Liver (tissue), 9 donors: ENCODE measurements around the gene BLOC1S3. TPM values are rescaled to one million over a fixed set of nuclear protein-coding genes. Genes with fewer than 3 reads are reported as not detected.

Experiments
- DNase-seq: peaks from one replicate; pipeline ENCODE4 v3.0.0-alpha.2; 2017; ENCODE audit warnings: low spot score
- H3K27ac ChIP-seq, 2 donors: one replicate each; pipeline ENCODE4 v1.7.0; 2013; ENCODE audit warnings: inconsistent platforms in 2 of 2, low read length in 2 of 2, control low read depth in 1 of 2, low read depth in 1 of 2, mild to moderate bottlenecking in 1 of 2
- H3K27me3 ChIP-seq, 4 donors: one replicate each; pipeline versions ENCODE4 v1.6.1 to v1.7.0; 2013; ENCODE audit warnings: low read length in 3 of 4, inconsistent platforms in 1 of 4, mild to moderate bottlenecking in 1 of 4, moderate library complexity in 1 of 4; ENCODE audit not compliant: control insufficient read depth in 4 of 4, insufficient read depth in 4 of 4
- H3K36me3 ChIP-seq, 4 donors: one replicate each; pipeline versions ENCODE4 v1.6.1 to v1.7.0; 2013; ENCODE audit warnings: low read length in 3 of 4, mild to moderate bottlenecking in 3 of 4, low read depth in 1 of 4, moderate library complexity in 1 of 4; ENCODE audit not compliant: control insufficient read depth in 4 of 4, insufficient read depth in 3 of 4
- H3K4me1 ChIP-seq, 4 donors: one replicate each; pipeline versions ENCODE4 v1.6.1 to v1.7.0; 2013; ENCODE audit warnings: low read length in 3 of 4, mild to moderate bottlenecking in 3 of 4, moderate library complexity in 1 of 4; ENCODE audit not compliant: control insufficient read depth in 4 of 4, insufficient read depth in 4 of 4
- H3K4me3 ChIP-seq, 3 donors: one replicate each; pipeline versions ENCODE4 v1.6.1 to v1.7.0; 2013; ENCODE audit warnings: low read length in 3 of 3, control low read depth in 1 of 3, low read depth in 1 of 3, mild to moderate bottlenecking in 1 of 3
- H3K9ac ChIP-seq, 2 donors: one replicate each; pipeline ENCODE4 v1.7.0; 2013; ENCODE audit warnings: low read length in 2 of 2, mild to moderate bottlenecking in 2 of 2, moderate library complexity in 2 of 2, control low read depth in 1 of 2, low read depth in 1 of 2
- H3K9me3 ChIP-seq, 4 donors: one replicate each; pipeline versions ENCODE4 v1.6.1 to v1.7.0; 2013; ENCODE audit warnings: low read length in 3 of 4; ENCODE audit not compliant: control insufficient read depth in 4 of 4
- EGR1 ChIP-seq, 2 donors: IDR thresholded peaks; 2 replicates each; pipeline ENCODE4 v1.6.1; 2016 to 2018; ENCODE audit warnings: antibody characterized with exemption in 2 of 2, low read depth in 2 of 2
- FOXA1 ChIP-seq: IDR thresholded peaks from 2 replicates; pipeline ENCODE4 v1.6.1; 2016; ENCODE audit warnings: antibody characterized with exemption
- FOXA2 ChIP-seq: IDR thresholded peaks from 2 replicates; pipeline ENCODE4 v1.6.1; 2016; ENCODE audit warnings: antibody characterized with exemption
- HNF4A ChIP-seq, 2 donors: conservative IDR thresholded peaks; 2 replicates each; pipeline ENCODE4 v1.6.1; 2016; ENCODE audit warnings: antibody characterized with exemption in 2 of 2, mild to moderate bottlenecking in 2 of 2
- JUND ChIP-seq, 2 donors: IDR thresholded peaks; 2 replicates each; pipeline ENCODE4 v1.6.1; 2016; ENCODE audit warnings: antibody characterized with exemption in 2 of 2
- TAF1 ChIP-seq: conservative IDR thresholded peaks from 2 replicates; pipeline ENCODE4 v1.6.1; 2016; ENCODE audit warnings: antibody characterized with exemption, mild to moderate bottlenecking
- YY1 ChIP-seq: IDR thresholded peaks from 2 replicates; pipeline ENCODE4 v1.6.1; 2016; ENCODE audit warnings: antibody characterized with exemption, mild to moderate bottlenecking
- WGBS: extraction: QIAGEN DNeasy Blood & Tissue Kit; methylation state at CpG from one replicate; pipeline ENCODE4 v1.1.7; 2013; 5-methylcytosine and 5-hydroxymethylcytosine counted together
- polyA plus RNA-seq, 2 donors: library from polyadenylated mRNA; stranded (reverse) in 1 of 2; unstranded in 1 of 2; fragments of 200-250 nt in 1 of 2; fragments of >200 nt in 1 of 2; fragmentation: Nextera tagmentation in 1 of 2; extraction: Ambion mirVana in 1 of 2; gene quantifications; one replicate each; pipeline versions ENCODE4 v1.2.1 to v1.2.3, GENCODE V29; 2013 to 2015
- total RNA-seq, 2 donors: library from RNA; depleted of rRNA; stranded (reverse); fragments of >200 nt; gene quantifications; one replicate each; pipeline ENCODE4 v1.2.3, GENCODE V29; 2014
- TF ChIP-seq, protein P1 (sequence below): fragments of 150-350 bp; IDR thresholded peaks from 2 replicates; pipeline ENCODE4 v1.5.1; 2017; ENCODE audit warnings: improper control_type of control experiment, low read depth, low read length; ENCODE audit not compliant: missing input control
- TF ChIP-seq, protein P2 (sequence below): IDR thresholded peaks from 2 replicates; pipeline ENCODE4 v1.6.1; 2016; ENCODE audit warnings: antibody characterized with exemption
- TF ChIP-seq, protein P3 (sequence below): IDR thresholded peaks from 2 replicates; pipeline ENCODE4 v1.6.1; 2016; ENCODE audit warnings: antibody characterized with exemption
- TF ChIP-seq, protein P4 (sequence below): IDR thresholded peaks from 2 replicates; pipeline ENCODE4 v1.6.1; 2016; ENCODE audit warnings: antibody characterized with exemption
- donor health status: healthy.
- donor health status: healthy.
- donor health status: healthy.
- donor health status: healthy.
- donor health status: healthy.

Gene BLOC1S3
- total and polyA plus RNA-seq, 4 donors = 2.7 to 4.6 (median 4.2) TPM

DNA sequence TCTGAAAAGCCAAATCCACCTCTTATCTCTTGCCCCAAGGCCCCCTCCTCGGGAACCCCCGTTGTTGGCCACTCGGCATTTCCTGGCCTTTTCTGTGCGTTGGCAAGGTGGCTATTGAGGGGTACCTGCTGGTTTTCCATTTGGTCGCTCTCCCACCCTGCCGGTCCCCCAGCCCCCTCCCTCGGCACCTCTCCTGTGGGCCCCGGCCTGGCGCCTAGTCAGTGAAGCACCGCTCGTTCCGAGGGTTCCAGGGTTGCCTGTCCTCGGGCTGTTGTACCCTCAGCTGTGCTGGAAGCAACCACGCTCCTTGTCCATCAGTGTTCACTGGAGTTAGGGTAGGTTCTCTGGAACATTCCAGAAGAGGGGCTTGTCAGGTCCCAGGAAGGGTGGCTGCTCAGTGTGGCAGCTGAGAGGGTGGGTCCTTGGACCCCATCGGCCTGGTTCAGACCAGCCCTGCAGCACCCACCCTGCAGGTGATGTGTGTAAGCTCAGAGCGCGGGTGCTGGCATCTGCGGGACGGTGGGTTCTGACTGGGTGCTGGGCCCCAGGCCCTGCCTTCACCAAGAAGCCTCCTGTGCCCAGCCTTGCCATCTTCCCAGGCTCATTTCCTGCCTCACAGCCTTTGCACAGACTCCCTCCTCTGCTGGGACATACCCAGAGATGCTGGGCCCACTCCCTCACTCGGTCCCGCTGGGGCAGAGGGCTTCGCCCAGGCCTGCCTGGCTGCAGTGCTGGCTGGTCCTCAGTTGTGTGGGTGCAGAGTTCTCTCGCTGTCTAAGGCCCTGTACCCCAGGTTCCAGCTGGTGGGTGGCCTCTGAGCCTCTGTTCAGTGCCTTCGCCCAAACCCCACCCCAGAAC is 39.1 kb upstream of the BLOC1S3 start (continued):
- TF ChIP-seq, protein P1, sequence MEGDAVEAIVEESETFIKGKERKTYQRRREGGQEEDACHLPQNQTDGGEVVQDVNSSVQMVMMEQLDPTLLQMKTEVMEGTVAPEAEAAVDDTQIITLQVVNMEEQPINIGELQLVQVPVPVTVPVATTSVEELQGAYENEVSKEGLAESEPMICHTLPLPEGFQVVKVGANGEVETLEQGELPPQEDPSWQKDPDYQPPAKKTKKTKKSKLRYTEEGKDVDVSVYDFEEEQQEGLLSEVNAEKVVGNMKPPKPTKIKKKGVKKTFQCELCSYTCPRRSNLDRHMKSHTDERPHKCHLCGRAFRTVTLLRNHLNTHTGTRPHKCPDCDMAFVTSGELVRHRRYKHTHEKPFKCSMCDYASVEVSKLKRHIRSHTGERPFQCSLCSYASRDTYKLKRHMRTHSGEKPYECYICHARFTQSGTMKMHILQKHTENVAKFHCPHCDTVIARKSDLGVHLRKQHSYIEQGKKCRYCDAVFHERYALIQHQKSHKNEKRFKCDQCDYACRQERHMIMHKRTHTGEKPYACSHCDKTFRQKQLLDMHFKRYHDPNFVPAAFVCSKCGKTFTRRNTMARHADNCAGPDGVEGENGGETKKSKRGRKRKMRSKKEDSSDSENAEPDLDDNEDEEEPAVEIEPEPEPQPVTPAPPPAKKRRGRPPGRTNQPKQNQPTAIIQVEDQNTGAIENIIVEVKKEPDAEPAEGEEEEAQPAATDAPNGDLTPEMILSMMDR = no peak
- TF ChIP-seq FOXA1 (no peak), JUND (IDR thresholded peaks at IDR 0.05) (no peak), YY1 (no peak), HNF4A (conservative IDR thresholded peaks at IDR 0.05) (no peak), TAF1 (no peak)

DNA sequence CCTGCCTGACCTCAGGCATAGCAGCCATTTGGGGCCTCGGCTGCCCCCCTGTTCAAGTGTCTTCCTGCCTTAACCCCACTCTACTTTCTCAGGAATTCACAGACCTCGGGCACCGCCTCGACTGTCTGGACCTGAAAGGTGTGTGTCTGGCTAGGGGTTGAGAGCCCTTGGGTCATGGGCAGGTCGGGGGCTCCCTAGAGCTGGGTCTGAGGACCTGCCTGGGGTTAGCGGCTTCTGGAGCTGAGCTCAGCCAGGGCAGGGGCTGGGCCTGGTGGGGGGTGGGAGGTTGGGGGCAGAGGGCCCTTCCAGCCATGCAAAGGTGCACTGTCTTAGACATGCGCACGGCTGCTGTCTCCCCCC is 38.5 kb upstream of the BLOC1S3 start:
- no peak overlapping the region for H3K9ac ChIP-seq
- TF ChIP-seq FOXA1 (no peak), FOXA2 (no peak), HNF4A (conservative IDR thresholded peaks at IDR 0.05) (no peak), YY1 (no peak), EGR1 (IDR thresholded peaks at IDR 0.05; ENCODE audit: low read depth in 2 of 2) (no peak)
- TF ChIP-seq, protein P2, sequence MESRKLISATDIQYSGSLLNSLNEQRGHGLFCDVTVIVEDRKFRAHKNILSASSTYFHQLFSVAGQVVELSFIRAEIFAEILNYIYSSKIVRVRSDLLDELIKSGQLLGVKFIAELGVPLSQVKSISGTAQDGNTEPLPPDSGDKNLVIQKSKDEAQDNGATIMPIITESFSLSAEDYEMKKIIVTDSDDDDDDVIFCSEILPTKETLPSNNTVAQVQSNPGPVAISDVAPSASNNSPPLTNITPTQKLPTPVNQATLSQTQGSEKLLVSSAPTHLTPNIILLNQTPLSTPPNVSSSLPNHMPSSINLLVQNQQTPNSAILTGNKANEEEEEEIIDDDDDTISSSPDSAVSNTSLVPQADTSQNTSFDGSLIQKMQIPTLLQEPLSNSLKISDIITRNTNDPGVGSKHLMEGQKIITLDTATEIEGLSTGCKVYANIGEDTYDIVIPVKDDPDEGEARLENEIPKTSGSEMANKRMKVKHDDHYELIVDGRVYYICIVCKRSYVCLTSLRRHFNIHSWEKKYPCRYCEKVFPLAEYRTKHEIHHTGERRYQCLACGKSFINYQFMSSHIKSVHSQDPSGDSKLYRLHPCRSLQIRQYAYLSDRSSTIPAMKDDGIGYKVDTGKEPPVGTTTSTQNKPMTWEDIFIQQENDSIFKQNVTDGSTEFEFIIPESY = no peak
- TF ChIP-seq, protein P3, sequence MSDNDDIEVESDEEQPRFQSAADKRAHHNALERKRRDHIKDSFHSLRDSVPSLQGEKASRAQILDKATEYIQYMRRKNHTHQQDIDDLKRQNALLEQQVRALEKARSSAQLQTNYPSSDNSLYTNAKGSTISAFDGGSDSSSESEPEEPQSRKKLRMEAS = no peak
- TF ChIP-seq, protein P4, sequence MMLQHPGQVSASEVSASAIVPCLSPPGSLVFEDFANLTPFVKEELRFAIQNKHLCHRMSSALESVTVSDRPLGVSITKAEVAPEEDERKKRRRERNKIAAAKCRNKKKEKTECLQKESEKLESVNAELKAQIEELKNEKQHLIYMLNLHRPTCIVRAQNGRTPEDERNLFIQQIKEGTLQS = no peak
- H3K4me1 ChIP-seq = no peaks in the 10 kb centered on the region
- H3K27me3 ChIP-seq = no peaks in the 10 kb centered on the region
- H3K36me3 ChIP-seq = peaks cover 0 to 3% (median 1%) of the 10 kb centered on the region in 4 donors
- 97% methylated on average over 8 of the region's 8 CpGs for WGBS
- H3K27ac ChIP-seq = no peak overlapping the region
- no peak for DNase-seq
- H3K9me3 ChIP-seq = no peaks in the 10 kb centered on the region
- no peak overlapping the region for H3K4me3 ChIP-seq

DNA sequence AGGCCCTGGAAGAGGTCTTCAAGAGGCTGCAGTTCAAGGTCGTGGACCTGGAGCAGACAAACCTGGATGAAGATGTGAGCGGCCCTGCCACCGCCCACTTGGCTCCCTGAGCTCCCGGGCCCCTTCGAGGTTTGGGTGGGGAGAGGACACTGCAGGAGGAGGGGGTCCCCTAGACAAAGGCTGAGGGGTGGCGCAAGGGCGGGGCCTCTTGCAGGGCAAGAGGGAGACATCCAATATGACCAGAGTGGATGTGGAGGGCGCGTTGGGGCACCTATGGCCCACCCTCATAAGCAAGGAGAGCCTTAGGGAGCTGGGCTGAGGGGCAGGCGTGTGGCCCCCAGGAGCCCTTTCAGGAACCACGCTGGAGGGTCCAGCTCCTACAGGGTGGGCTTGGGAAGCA is 38.1 kb upstream of the BLOC1S3 start:
- TF ChIP-seq EGR1 (IDR thresholded peaks at IDR 0.05; ENCODE audit: low read depth in 2 of 2) (no peak), HNF4A (conservative IDR thresholded peaks at IDR 0.05) (no peak)
- TF ChIP-seq, protein P1 = no peak
- WGBS = 95% methylated on average over 11 of the region's 11 CpGs
- no peak for DNase-seq
- no peak overlapping the region for H3K27ac ChIP-seq
- H3K36me3 ChIP-seq = peaks cover 0 to 7% (median 1%) of the 10 kb centered on the region in 4 donors
- H3K4me1 ChIP-seq = no peaks in the 10 kb centered on the region
- H3K4me3 ChIP-seq = no peak overlapping the region
- H3K9me3 ChIP-seq = no peaks in the 10 kb centered on the region
- H3K27me3 ChIP-seq = no peaks in the 10 kb centered on the region
- H3K9ac ChIP-seq = no peak overlapping the region
